Islet precursor cell (in vitro differentiated cells): Measurements from ENCODE around the gene MRPL14.

Experiments used
- DNase-seq: peaks from one replicate; pipeline ENCODE4 v3.0.0-alpha.2; 2018

MRPL14 gene

GRCh38 chr6:44127186-44128019, at the start of gene MRPL14, which contains the start of gene TMEM63B:
MRPL14 (minus strand) TSS chr6:44127452; CDS start chr6:44116611, 10,841 bp downstream.
TMEM63B (plus strand) TSS chr6:44127554; CDS start chr6:44134585, 7,031 bp downstream.
- DNase-seq, result peak; percentile 88

GRCh38 chr6:44176130-44176761, 49.0 kb upstream of the MRPL14 start:
- peak; percentile 50 for DNase-seq

- DNase-seq, result peak; percentile 90
Observed at GRCh38 chr6:44172731-44173500, 45.7 kb upstream of the MRPL14 start.

- DNase-seq, result no peak
Observed at GRCh38 chr6:44171899-44172546, 44.8 kb upstream of the MRPL14 start.

GRCh38 chr6:44169886-44170570, 42.8 kb upstream of the MRPL14 start:
- no peak for DNase-seq

- no peak for DNase-seq
Observed at GRCh38 chr6:44169154-44169553, 41.9 kb upstream of the MRPL14 start.

- no peak for DNase-seq
Observed at GRCh38 chr6:44167567-44167966, 40.3 kb upstream of the MRPL14 start.

- DNase-seq, result peak; percentile 76
Observed at GRCh38 chr6:44166591-44167184, 39.4 kb upstream of the MRPL14 start.

- DNase-seq, result no peak
Observed at GRCh38 chr6:44166116-44166515, 38.9 kb upstream of the MRPL14 start.

- DNase-seq, result no peak
Observed at GRCh38 chr6:44162876-44163625, 35.8 kb upstream of the MRPL14 start.

GRCh38 chr6:44161997-44162338, 34.7 kb upstream of the MRPL14 start:
- DNase-seq, result no peak

- DNase-seq, result no peak
Observed at GRCh38 chr6:44158770-44159228, 31.5 kb upstream of the MRPL14 start, which contains the start of gene CAPN11. CAPN11 (plus strand) TSS chr6:44158820; CDS start chr6:44158849, 29 bp downstream.

- no peak for DNase-seq
Observed at GRCh38 chr6:44157152-44157521, 29.9 kb upstream of the MRPL14 start.

- DNase-seq, result peak; percentile 66
Observed at GRCh38 chr6:44156494-44157151, 29.4 kb upstream of the MRPL14 start.

GRCh38 chr6:44154067-44154466, 26.8 kb upstream of the MRPL14 start:
- no peak for DNase-seq

GRCh38 chr6:44152533-44152932, 25.3 kb upstream of the MRPL14 start:
- no peak for DNase-seq

- DNase-seq, result no peak
Observed at GRCh38 chr6:44152109-44152461, 24.8 kb upstream of the MRPL14 start.

- peak; percentile 87 for DNase-seq
Observed at GRCh38 chr6:44151348-44152108, 24.3 kb upstream of the MRPL14 start.

GRCh38 chr6:44150317-44150917, 23.2 kb upstream of the MRPL14 start:
- no peak for DNase-seq
